Erythroblast (primary cell): ENCODE results near the gene COMMD10.
"Not testable (repeated sequence)": the region's sequence is repeated elsewhere in the genome, so short reads cannot be mapped to it uniquely, and the experiment has no call there.

Source experiments
- GATA1 ChIP-seq: IDR thresholded peaks from 2 replicates; pipeline ENCODE4 v1.6.1; 2011; ENCODE audit warnings: low read depth, mild to moderate bottlenecking, control low read depth, low read length, moderate library complexity
- POLR2A ChIP-seq: IDR thresholded peaks from 2 replicates; pipeline ENCODE4 v1.6.1; 2011; ENCODE audit warnings: mild to moderate bottlenecking, low read length

DNA sequence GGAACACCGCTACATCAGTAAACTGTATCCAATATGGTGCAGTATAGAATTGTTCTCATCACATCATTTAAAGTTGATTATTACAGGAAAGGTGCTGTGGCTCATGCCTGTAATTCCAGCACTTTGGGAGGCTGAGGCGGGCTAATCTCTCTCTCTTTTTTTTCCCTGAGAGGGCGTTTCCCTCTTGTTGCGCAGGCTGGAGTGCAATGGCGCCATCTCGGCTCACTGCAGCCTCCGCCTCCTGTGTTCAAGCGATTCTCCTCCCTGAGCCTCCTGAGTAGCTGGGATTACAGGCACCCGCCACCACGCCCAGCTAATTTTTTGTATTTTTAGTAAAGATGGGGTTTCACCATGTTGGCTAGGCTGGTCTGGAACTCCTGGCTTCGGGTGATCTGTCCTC is 1.5 kb downstream of the COMMD10 start:
- not testable (repeated sequence) for TF ChIP-seq POLR2A, GATA1
